UCSD-AML1 (cell line): ENCODE results near the gene FH.
A peak's percentile ranks its signal among the peaks of the same experiment; 100 is the strongest.

Experiments used
- DNase-seq: peaks from one replicate; lab custom pipeline; 2025; ENCODE audit not compliant: unreplicated experiment; lab: John Stamatoyannopoulos, UW

The FH gene

GRCh38 chr1:241519308-241520079, at the start of gene FH:
Gene FH, minus strand, starts transcription at chr1:241519755. Its CDS starts 33 bp downstream, at chr1:241519722.
- DNase-seq = peak; percentile 95

GRCh38 chr1:241560849-241561187, 41.3 kb upstream of the FH start:
- DNase-seq = no peak

GRCh38 chr1:241560146-241560848, 40.7 kb upstream of the FH start:
- DNase-seq = no peak

- no peak for DNase-seq
Measured at GRCh38 chr1:241557551-241558193, 38.1 kb upstream of the FH start.

- DNase-seq = no peak
Measured at GRCh38 chr1:241557031-241557430, 37.5 kb upstream of the FH start.

GRCh38 chr1:241555526-241555925, 36.0 kb upstream of the FH start:
- DNase-seq = no peak

- no peak for DNase-seq
Measured at GRCh38 chr1:241553886-241554592, 34.5 kb upstream of the FH start.

- peak; percentile 49 for DNase-seq
Measured at GRCh38 chr1:241551759-241552638, 32.4 kb upstream of the FH start.

- DNase-seq = no peak
Measured at GRCh38 chr1:241550318-241550717, 30.8 kb upstream of the FH start.

GRCh38 chr1:241548008-241548407, 28.5 kb upstream of the FH start:
- DNase-seq = no peak

GRCh38 chr1:241542199-241542907, 22.8 kb upstream of the FH start:
- DNase-seq = no peak

GRCh38 chr1:241536969-241537368, 17.4 kb upstream of the FH start:
- DNase-seq = no peak

GRCh38 chr1:241536304-241536703, 16.7 kb upstream of the FH start:
- no peak for DNase-seq

GRCh38 chr1:241533326-241534115, 14.0 kb upstream of the FH start:
- DNase-seq = no peak

GRCh38 chr1:241532864-241533263, 13.3 kb upstream of the FH start:
- no peak for DNase-seq

GRCh38 chr1:241532162-241532531, 12.6 kb upstream of the FH start, which contains the start of gene KMO:
Gene KMO, plus strand, starts transcription at chr1:241532378. Its CDS starts 67 bp downstream, at chr1:241532445.
- no peak for DNase-seq

- no peak for DNase-seq
Measured at GRCh38 chr1:241531195-241532161, 11.9 kb upstream of the FH start.

GRCh38 chr1:241527146-241527545, 7.6 kb upstream of the FH start:
- DNase-seq = no peak
